RKO (cell line): ENCODE measurements around the gene AQP1.

Experiments used
- DNase-seq: peaks from one replicate; pipeline ENCODE4 v3.0.0-alpha.2; 2016; ENCODE audit warnings: low spot score

Gene AQP1

DNA sequence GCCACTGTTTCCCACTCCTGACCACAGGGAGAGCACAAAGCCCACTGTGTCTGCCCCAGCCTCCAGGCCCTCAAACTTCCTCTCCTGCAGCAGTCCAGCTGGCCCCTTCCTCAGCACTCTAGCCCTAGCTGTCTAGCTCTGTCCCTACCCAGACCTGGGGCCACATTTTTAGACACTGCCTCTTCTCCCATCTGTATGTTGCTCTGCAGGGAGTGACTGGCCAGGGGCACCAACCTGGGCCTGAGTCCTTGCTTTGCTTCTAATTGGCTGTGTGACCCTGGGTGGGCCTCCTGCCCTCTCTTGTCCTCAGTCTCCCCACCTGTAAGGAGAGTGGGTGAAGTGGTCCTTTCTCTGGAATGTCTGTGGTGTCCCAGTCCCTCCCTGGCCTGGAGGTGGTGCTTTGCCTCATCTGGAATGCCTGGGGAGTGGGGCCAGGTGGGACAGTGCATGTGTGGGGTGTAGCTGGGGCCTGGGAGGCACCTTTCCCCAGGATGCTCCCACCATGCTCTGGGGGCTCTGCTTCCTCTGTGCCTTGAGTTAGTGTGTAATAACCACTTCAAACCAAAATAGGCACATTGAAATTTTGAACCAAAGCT, 25.1 kb downstream of the AQP1 start:
- DNase-seq = no peak

DNA sequence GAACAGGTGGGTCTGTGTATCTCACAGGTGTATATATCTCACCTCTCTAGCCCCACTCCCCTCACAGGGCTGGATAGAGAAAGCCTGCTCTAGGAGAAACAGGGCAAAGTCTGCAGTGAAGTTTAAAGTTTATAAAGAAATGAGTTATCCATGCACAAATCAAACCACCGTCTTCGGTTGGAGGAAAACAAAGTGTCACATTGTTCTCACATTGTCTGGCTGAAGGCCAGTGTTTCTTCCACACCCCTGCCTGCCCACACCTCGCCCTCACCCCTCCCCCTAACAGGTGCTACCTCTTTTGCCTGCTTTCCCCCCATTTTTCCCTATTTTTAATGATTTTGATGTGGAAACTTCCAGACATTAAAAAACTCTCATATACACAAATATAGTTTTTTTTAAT, 25.8 kb downstream of the AQP1 start:
- no peak for DNase-seq

DNA sequence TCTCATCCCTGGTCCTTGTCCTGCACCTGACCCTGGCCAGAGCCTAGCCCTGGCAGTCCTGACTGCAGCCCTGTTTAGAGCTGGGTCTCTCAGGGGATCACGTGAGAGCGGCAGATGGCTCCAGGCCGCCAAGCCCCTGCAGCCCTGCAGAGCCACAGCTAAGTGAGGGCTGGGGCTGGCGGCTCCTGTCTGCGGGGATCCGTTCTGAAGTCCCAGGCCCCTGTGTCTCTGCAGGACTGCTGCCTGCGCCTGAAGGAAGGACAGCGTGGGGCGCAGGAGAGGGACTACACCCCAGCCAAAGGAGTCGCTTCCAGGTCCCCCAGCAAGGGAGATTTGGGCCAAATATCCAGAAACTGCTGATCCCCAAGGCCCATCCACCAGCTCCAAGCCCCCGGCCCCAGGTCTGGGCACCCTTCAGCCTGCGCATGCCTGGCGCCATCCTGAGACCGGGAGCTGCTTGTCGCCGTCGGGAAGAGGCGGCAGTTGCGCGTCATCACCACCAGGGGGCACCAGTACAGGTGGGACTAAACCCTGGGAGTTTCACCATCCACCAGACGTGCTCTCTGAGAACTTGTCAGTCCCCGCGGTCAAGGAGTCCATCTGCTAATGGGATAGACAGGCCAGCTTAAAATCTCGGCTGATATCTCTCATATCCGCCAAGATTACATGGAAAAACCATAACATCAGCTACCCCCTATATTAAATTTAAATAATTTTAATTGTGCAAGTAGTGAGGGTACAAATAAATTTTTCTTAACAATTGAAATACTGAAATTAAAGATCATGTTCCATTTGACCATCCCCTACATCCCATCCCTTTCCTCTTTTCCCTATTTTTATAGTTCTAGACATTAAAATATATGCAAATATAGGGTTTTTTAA, 27.0 kb downstream of the AQP1 start:
- DNase-seq = peak; percentile 75

DNA sequence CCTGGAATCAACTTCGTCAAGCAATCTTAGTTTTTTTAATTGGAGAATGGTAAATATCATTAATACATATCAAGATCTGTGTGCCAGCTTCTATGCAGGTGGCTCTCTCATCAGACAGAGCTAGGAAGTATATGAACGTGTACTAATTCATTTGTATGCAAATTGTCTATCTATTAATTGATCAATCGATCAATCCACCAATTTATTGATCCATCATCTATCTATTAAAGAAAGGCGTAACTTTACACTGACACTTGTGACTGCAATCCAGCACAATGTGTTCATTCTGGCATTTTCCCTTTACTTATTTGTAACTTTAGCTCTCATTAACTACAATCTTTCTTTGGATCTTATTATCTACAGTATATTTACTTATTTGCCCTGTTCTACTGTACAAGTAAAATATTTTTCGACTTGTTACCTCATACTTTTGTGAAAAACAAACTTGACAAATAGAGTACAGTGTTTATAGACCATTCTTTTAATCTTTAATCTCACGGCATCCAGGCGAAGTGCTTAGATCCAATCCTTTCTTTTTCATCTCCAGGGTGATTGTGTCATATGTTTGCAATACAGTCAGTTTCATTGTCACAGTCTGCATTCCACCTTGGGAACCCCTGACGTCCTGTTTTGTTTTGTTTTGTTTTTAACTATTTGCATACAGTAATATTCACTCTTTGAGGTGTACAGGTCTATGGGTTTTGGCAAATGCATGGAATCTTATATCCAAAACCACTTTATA, 30.1 kb downstream of the AQP1 start:
- no peak for DNase-seq

DNA sequence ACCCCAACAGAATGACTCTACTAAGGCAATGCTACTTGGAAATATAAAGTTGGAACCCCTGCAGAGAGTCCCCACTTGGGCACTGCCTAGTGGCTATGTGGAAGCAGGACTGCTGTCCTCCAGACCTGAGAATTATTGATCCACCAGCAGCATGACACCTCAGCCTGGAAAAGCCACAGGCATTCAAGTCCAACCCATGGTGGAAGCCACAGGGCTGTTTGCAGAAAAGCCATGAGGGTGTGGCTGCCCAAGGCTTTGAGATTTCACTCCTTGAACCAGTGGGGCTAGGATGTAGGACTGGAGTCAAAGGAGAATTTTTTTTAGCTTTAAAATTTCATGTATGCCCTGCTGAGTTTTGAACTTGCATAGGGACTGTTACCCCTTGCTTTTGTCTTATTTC, 38.5 kb downstream of the AQP1 start:
- no peak for DNase-seq

DNA sequence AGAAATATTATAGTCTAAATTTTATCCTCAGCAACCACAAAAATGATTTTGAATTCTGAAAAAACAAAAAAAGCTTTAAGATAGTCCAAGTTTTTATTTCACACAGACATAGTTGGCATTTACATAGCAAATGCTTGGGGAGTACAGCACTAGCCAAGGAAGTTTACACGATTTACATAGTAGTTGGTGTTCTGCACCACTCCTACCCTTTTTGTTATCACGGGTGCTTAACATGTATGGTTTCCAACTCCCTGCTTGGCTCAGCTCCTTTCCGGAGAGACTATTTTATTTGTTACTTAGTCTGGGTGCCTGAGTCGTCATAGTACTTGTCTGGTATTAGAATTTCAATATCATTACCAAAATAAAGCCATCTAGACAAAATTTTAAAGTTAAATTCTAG, 43.3 kb downstream of the AQP1 start:
- DNase-seq = no peak

DNA sequence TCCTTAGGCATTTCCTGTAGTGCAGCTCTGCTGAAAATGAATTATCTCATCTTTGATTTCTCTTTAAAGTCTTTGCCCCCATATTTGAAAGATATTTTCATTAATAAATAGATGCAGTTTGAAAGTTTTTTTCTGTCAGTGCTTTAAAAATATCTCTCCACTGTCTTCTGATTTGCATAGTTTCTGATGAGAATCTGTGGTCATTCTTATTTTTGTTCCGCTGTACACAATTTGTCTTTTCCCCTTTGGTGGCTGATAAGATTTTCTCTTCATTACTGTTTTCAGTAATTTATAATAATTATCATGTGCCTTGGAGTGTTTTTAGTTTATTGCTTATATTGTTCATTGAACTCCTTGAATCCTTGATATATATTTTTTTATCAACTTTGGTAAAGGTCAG, 45.1 kb downstream of the AQP1 start:
- no peak for DNase-seq

DNA sequence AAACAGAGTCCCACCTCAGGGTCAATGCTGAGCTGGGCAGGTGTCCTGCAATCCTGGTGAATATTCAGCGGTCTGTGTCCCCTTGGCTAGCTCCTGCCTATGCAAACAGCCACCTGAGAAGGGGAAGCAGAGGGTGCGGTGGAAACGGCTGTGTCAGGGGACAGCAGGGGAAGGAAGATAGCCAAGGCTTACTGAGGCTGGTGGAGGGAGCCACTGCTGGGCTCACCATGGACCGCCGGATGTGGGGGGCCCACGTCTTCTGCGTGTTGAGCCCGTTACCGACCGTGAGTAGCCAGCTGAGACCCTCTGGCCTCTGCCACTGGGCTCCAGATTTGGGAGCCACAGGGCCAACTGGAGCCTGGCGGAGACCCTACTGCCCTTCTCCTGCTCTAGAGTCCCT, 52.2 kb downstream of the AQP1 start, which contains the start of gene GHRHR:
TSS of gene GHRHR (plus strand) at position 112 of the 400 bp plus-strand sequence. CDS start at position 228, 116 bp downstream.
- no peak for DNase-seq

DNA sequence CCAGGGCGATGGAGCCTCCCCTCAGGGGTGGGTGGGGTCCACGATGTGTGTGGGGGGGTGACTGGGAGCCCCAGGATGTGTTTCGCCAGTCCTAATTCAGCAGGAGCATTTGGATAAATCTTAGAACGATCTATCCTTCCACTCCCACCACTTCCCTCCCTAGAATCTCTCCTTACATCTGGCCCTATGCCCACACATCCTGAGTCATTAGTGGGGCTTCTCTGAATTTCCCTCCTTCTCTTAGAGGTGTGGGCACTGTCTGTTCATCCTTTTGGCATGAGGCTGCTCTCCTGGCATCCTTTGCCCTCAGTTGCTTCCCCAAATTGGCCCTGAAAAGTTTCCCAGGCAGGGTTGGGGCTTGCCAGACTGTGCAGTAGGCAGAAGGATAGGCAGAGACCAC, 53.7 kb downstream of the AQP1 start:
- DNase-seq = no peak

DNA sequence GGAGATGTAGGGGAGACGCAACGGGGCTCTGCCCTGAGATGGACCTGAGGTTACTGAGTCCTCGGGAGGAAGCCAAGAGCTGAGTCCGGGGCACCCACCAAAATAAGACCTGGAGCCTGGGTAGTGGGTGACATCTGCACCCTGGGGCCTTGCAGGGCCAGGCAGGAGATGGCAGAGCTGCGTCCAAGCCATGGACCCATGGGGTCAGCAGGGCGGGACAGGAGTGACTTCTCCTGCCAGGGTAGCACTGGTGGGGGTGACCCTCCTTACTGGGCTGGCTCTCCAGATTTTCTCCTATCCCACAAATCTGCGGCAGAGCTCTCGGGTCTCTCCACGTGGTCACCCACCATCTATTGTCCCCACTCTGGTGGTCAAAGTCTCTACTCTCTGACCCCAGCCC, 54.2 kb downstream of the AQP1 start:
- no peak for DNase-seq

DNA sequence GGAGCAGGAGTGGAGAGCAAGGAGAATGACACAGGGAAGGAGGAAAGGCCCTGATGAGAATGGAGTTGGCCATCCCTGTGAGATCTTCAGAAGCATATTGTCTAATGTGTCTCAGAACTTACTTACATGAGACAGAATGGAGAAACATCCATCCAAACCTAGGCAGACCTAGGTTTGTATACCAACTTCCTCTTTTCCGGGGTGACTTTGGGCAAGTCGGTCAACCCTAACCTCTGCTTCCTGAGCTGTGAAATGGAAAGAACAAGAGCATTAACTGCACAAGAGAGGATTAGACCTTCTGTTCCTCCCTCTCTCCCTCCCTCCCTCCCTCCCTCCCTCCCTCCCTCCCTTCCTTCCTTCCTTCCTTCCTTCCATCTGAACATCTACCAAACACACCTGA, 56.6 kb downstream of the AQP1 start:
- no peak for DNase-seq

DNA sequence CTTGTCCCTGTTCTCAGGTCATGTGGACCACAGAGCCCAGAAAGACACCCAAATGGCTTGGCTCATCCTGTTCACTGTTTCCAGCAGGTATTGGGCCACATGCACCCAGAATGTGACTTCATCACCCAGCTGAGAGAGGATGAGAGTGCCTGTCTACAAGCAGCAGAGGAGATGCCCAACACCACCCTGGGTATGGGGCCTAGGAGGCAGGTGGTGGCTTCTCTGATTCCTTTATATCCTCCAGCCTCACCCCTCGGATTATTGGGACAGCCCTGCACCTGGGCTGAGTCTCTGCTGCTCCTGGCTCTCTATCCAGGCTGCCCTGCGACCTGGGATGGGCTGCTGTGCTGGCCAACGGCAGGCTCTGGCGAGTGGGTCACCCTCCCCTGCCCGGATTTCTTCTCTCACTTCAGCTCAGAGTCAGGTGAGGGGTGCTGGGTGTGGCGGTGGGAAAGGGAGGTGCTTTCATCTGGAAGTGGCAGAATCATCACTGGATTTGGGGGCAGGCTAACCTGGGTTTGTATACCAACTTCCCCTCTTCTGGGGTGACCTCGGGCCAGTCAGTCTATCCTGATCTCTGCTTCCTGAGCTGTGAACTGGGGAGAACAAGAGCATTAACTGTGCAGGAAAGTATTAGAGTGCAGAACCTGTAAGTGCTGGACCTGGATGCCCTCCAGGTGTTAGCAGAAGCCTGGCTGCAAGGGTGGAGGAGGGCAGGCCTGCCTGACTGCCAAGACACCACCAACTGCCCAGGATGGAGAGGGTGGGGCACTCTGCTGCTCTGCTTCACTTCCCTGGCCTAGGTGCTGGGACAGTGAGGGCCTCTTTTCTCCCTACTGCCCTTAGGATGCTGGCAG, 57.3 kb downstream of the AQP1 start:
- no peak for DNase-seq

DNA sequence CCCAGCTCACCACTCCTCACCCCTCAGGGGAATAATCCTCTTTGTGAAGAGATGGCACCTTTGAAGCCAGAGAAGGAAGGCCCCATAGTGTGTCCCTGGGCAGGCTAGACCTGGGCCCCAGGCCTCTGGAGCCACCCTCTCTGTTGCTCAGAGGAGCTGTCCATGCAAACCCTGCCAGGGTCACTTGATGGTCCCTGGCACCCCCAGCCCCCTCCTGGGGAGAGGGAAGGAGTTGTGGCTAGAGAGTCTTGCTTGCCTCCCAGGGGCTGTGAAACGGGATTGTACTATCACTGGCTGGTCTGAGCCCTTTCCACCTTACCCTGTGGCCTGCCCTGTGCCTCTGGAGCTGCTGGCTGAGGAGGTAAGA, 57.9 kb downstream of the AQP1 start:
- no peak for DNase-seq

DNA sequence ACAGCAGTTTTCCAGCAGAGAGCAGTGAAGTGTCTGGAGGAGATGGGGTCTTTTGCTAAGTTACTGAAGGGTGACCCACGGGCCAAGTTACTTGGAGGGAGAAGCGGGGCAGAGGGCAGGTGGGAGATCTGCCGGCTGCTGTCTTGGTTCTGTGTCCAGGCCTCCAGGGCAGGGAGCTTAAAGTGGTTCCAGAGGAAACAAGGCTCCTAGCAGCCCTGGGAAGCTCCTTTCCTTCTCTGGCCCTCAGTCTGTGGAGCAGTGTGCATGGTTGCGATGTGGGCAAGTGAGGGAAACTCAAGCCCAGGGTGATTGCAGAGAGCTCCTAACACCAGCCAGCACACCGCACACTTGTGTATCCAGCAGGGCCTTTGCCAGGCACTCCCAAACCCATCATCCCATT, 58.4 kb downstream of the AQP1 start:
- no peak for DNase-seq

DNA sequence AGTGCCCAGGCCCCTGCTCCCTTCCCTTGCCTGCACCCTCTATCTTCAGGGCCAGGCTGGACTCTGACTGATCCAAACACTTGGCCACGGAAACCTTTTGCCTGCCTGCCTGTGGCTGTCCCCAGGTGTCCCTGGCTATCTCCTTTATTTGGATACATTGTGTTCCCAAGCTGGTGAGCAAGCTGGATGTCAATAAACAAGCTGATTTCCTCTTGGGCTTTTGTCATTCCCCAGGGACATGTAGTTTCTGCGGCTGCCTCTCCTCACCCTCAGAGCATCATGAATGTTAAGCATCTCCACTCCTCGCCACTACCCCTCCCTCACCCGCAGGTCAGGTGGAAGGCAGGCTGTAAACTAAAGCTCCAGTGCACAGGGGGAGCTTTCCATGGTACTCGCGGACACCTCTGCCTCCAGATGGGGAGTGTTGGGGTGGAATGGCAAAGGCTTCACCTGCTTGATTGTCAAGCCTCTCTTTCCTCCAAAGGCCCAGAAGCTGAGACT, 59.0 kb downstream of the AQP1 start:
- DNase-seq = no peak

DNA sequence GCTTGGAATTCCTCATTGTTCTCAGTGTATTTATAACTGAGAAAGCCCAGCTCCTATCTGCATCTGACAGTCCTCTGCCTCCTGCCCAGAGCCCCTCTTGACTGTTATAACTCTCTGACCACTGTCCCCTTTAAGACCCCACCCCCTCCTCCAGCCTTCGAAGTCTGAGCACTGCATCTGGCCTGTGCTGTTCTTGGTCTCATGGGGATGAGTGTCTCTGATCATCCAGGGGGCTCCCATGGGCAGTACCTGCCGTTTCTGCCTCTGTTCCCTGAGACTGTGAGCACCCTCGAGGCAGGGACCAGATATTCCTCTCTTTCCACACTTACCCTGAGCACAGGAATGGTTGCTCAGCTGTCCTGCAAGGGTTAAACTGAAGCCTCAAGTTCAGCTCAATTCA, 59.8 kb downstream of the AQP1 start:
- DNase-seq = no peak

DNA sequence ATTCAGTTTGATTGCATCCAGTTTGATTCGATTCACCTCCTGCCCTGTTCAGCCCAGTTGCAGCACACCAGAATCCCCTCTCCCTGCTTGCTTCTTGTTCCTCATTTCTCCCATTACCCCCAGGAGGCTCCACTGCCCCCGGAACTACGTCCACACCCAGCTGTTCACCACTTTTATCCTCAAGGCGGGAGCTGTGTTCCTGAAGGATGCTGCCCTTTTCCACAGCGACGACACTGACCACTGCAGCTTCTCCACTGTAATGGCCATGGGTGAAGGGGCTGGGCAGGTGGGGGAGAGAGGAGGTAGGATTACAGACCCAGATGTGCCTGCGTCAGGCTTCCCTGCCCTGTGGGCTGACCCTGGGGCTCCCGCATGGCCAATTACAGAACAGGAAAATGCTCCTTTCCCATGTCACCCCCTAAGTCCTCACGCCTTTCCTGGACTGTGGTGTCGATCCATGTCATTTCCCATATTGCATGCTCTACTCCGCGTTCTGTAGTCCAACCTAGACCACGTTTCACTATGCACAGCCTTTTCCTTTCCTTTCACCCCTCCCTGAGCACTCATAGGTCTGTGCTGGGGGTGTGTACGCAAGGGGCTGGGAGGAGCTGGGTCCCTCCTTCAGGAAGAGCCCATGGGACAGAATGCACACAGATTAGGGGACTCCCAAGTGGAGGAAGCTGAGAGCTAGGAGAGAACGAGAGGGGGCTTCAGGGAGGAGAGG, 60.3 kb downstream of the AQP1 start:
- no peak for DNase-seq

DNA sequence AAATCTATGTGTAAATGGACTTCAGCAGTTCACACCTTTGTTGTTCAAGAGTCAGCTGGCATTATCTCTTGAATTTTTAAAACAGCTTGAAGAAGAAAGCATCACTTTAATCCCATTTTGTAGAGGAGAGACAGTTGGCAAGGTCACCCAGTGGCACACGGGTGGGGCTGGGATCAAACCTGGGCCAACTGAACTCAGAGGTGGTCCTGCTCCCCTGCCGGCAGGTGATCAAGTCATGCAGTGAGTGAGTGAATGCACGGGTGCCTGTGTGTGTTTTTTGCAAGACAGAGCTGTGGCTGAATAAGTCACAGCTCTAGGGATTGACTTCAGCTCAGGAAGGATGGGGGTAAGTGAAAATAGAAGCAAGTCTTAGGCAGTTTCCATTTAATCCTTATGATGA, 61.6 kb downstream of the AQP1 start:
- DNase-seq = no peak

DNA sequence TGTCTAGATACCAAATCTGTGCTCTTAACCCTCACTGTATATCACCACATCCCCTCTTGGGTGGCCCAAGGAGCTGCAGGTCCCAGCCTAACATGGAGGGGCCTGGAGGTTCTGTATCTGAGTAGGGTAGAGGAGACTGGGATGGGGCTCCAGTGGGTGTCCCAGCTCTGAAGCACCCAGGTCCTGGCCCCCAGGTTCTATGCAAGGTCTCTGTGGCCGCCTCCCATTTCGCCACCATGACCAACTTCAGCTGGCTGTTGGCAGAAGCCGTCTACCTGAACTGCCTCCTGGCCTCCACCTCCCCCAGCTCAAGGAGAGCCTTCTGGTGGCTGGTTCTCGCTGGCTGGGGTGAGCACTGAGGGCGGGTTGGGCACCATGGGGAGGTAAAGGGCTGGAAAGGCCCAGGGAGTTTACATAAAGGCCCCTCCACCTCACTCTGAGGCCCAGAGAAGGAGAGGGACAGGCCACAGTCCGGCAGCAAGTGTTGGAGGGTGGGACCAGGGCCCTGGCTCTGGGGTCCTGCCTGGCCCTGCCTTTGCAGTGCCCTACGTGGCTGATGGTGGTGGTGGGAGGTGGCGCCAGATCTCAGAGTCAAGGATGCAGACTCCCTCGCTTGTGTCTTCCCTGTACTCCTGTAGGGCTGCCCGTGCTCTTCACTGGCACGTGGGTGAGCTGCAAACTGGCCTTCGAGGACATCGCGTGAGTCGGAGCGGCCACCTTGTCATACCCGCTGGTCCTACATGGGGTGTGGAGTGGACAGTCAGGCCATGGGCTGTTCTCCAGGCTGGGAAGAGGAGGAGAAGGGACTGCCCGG, 62.3 kb downstream of the AQP1 start:
- DNase-seq = no peak

DNA sequence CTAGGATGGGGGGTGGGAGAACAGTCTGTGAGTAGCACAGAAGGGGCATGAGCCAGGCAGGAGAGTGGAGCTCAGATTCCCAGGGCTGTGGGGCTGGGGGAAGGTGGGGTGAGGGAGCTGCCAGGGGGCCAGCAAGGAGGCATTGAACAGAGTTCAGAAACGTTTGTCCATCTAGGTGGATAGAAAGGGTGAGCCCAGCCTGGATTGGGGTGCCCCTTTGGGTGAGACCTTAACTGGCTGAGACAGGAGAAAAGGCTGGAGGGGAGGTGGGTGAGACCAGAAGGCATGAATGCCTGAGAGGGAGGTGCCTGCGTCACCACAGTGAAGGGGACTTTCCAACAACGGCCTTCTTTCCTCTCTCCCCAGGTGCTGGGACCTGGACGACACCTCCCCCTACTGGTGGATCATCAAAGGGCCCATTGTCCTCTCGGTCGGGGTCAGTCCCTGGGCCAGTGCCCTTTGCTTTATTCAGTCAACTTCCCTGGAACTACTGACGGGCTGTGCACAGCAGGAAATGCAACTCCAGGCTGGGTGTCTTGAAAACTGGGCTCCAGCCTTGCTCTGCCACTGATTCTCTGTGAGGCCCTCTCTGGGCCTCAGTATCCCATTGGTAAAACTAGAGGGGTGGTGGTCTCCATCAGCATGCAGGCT, 63.1 kb downstream of the AQP1 start:
- DNase-seq = no peak
